ENCODE data around the gene CRLF1.

Gene CRLF1

GRCh38 chr19:18606281-18607225 is at the start of gene CRLF1:
Gene CRLF1, minus strand, starts transcription at chr19:18606799. Its CDS starts 143 bp downstream, at chr19:18606656.
- no peak for DNase-seq

GRCh38 chr19:18655173-18655844 is 48.7 kb upstream of the CRLF1 start:
- DNase-seq, result no peak

- DNase-seq, result no peak
These were observed 47.9 kb upstream of the CRLF1 start for GRCh38 chr19:18654469-18654868.

DNA sequence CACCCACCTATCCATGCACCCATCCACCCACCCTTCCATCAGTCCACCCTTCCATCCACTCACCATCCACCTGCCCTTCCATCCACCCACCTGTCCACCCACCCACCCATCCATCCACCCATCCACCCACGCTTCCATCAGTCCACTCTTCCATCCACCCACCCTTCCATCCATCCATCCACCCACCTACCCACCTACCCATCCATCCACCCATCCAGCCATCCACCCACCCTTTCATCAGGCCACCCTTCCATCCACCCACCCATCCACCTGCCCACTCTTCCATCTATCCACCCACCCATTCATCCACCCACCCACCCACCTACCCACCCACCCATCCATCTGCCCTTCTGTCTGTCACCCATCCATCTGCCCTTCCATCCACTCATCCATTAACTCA is 47.3 kb upstream of the CRLF1 start:
- no peak for DNase-seq

GRCh38 chr19:18651733-18652132 is 45.1 kb upstream of the CRLF1 start:
- DNase-seq, result no peak

DNA sequence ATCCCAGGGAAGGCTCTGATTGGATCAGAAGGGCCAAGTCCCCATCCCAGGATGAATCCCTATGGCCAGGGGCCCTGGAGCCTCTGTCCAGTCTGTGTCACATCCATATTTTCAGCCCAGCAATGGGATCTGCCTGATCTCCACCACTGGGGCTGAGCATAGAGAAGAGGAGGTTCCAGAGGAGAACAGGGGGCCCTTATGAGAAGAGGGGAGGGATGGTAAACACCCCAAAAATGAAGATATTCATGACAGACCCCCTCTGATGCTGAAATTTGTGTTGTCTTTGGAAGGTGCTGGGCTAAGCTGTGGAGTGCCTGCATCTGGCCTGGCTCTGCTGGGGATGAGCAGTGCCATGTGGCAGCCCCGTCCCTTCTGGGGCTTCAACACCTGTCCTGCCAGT is 44.7 kb upstream of the CRLF1 start:
- no peak for DNase-seq

GRCh38 chr19:18650468-18651041 is 44.0 kb upstream of the CRLF1 start:
- DNase-seq, result no peak

GRCh38 chr19:18650021-18650390 is 43.4 kb upstream of the CRLF1 start:
- DNase-seq, result no peak

GRCh38 chr19:18649371-18650020 is 42.9 kb upstream of the CRLF1 start:
- DNase-seq, result peak; percentile 29

DNA sequence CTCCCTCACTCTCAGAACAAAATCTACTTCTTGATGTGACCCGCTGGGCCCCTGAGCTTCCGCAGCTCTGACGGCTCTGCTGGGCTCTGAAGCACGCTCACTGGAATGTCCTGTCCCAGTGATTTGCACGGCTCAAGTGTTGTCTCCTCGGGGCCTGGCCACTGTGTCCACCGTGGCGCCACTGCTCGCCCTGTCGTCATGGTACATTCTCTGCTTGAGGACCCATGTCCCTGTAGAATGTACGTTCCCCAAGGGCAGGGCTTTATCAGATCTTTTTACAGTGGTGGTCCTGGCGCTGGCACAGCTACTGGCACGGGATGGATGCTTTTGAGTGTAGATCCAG is 42.3 kb upstream of the CRLF1 start:
- DNase-seq, result no peak

DNA sequence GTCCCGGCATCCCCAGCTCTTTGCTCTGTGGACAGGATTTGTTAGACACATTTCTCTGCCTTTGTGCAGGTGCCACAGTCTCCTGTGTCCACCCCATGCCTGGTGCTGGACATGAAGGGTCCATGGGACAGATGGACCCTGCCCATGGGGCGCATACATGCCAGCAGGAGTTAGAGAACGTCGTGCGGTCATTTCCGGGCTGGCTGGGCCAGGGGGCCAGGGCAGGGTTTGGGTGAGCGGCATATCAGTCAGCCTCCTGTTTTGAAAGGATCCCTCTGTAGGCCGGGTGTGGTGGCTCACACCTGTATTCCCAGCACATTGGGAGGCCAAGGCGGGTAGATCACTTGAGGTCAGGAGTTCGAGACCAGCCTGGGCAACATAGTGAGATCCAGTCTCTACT is 41.2 kb upstream of the CRLF1 start:
- no peak for DNase-seq

GRCh38 chr19:18647371-18647767 is 40.8 kb upstream of the CRLF1 start:
- no peak for DNase-seq

- no peak for DNase-seq
These were observed 40.2 kb upstream of the CRLF1 start for GRCh38 chr19:18646535-18647370.

GRCh38 chr19:18645035-18645511 is 38.5 kb upstream of the CRLF1 start:
- DNase-seq, result no peak

DNA sequence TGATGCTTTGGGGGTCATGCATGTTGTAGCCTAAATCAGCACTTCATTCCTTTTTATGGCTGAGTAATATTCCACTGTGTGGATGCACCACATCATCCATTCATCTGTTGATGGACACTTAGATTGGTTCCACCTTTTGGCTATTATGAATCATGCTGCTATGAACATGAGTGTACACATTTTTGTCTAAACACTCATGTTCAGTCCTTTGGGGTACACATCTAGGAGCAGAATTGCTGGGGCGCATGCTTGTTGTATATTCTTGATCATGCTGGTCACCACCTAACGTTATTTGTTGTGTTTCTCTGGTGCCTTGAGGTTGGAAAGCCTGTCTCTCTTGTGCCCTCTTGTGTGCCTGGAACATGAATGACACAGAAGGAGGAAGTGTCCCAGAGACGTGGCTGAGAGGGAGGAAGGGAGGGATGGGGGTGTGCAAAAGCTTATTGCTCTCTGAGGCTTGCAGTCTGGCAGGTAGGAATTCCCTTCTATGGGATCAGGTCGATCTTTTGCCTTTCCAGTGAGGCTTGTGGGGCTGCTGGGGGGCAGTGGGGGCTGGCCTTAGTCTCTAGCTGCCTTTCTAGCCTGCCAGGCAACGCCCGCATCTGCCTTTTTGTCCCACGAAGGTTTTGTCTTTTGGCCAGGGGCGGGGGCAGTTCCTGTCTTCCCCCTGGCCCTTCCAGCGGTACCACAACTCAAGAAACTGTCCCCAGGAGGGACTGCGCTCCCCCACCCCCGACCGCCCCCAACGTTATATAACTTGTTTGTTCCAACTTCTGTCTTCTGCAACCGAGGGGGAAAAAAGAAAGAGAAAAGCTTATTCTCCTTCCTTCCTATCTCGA is 37.8 kb upstream of the CRLF1 start:
- DNase-seq, result peak; percentile 73

GRCh38 chr19:18639706-18640243 is 33.2 kb upstream of the CRLF1 start:
- peak; percentile 24 for DNase-seq

GRCh38 chr19:18637673-18638630 is 31.4 kb upstream of the CRLF1 start:
- no peak for DNase-seq

DNA sequence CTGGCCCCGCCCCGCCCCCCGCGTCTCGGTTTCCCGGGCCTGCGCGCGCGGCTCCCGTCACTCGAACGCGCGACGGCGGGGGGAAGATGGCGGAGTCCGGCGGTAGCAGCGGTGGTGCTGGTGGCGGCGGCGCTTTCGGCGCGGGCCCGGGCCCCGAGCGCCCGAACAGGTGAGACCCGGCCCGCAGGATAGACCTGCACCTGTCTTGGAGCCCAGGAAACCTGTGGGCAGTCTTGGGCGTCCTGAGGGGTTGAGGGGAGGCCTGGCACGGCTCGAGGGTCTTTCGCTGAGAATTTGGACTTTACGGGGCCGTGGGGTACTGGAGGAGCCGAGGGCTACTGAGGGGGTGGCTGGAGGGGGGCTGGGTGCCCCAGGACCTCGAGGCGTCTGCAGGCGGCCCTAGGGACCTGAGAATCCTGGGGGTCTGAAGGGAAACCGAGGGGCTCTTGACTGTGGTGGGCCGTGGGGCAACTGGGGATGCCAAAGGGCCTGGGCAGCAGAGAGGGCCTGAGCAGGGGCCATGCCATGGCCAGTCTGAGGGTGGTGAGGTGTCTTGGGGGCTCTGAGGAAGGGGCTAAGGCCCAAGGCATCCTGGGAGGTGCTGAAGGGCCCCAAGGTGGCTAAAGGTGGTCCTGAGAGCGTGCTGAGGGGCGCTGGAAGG is 30.5 kb upstream of the CRLF1 start, which contains the start of gene KLHL26:
KLHL26 (plus strand) TSS at position 60 of the 661 bp plus-strand sequence; CDS start at position 87, 27 bp downstream.
- no peak for DNase-seq

All from inflammatory macrophage treated with lipopolysaccharide for 4 hours (primary cell).